H1 (cell line): ENCODE measurements around the gene LRP1-AS.

Source experiments
- CTCF ChIP-seq, 3 experiments: IDR thresholded peaks; 1 replicate in 2 of 3; 2 replicates in 1 of 3; pipeline versions ENCODE4 v1.5.1 to v1.6.1; 2011; ENCODE audit warnings: low read length in 3 of 3, mild to moderate bottlenecking in 3 of 3, inconsistent platforms in 2 of 3, low read depth in 1 of 3, moderate library complexity in 1 of 3; ENCODE audit not compliant: insufficient read depth in 1 of 3; ENCODE audit errors: control extremely low read depth in 1 of 3
- EP300 ChIP-seq, 2 experiments: IDR thresholded peaks; 1 replicate in 1 of 2; 2 replicates in 1 of 2; pipeline ENCODE4 v1.6.1; 2011 to 2012; ENCODE audit warnings: low read depth in 2 of 2, low read length in 2 of 2, mild to moderate bottlenecking in 2 of 2, borderline replicate concordance in 1 of 2, inconsistent platforms in 1 of 2, moderate library complexity in 1 of 2
- EZH2 ChIP-seq: fragments of 200-600 bp; sonication (generic); IDR thresholded peaks from 2 replicates; pipeline ENCODE4 v1.7.1; 2012; ENCODE audit warnings: low read depth, mild to moderate bottlenecking, moderate library complexity, low read length, inconsistent platforms; ENCODE audit not compliant: severe bottlenecking
- GABPA ChIP-seq: IDR thresholded peaks from 2 replicates; pipeline ENCODE4 v1.6.1; 2011; ENCODE audit warnings: mild to moderate bottlenecking, low read length, moderate library complexity, borderline replicate concordance; ENCODE audit not compliant: insufficient read depth
- POLR2A ChIP-seq, 2 experiments: IDR thresholded peaks; 1 replicate in 1 of 2; 2 replicates in 1 of 2; pipeline ENCODE4 v1.6.1; 2011; ENCODE audit warnings: low read depth in 2 of 2, low read length in 2 of 2, mild to moderate bottlenecking in 2 of 2; ENCODE audit errors: control extremely low read depth in 1 of 2
- SIX5 ChIP-seq: IDR thresholded peaks from 2 replicates; pipeline ENCODE4 v1.6.1; 2011; ENCODE audit warnings: mild to moderate bottlenecking, low read depth, low read length
- ZNF274 ChIP-seq: IDR thresholded peaks from 2 replicates; pipeline ENCODE4 v1.7.0; 2012; ENCODE audit warnings: low read length, borderline replicate concordance; ENCODE audit errors: extremely low read depth

DNA sequence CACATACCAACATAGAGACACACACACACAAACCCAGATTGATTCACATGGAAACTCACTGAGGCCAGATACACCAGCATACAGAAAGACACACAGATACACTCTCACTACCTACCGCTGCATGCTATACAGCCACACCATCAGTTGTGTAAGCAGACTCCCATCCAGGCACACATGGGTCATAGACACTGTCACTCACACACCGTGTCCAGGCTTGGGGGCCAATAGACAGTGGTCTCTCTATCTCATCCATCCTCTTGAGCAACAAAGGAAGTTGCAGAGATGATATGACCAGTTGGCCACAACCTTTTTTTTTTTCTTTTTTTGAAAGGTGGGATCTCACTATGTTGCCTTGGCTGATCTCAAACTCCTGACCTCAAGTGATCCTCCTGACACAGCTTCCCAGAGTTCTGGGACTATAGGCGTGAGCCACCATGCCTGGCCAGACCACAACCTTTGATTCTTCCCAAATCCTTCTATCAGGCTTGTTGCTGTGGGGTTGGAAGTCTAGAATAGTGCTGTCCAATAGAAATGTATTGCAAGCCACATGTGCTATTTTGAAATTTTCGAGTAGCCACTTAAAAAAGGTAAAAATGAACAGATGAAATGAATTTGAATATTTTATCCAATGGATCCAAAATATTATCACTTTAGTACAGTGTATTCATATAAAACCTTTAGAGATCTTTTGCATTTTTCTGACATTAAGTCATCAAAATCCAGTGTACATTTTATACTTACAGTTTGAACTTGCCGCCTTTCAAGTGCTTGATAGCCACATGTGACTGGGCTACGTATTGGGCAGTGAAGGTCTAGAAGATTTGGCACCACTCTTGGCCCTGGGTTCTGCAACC is 7.4 kb downstream of the LRP1-AS start:
- TF ChIP-seq SIX5 (no peak), POLR2A (IDR thresholded peaks at IDR 0.05; ENCODE audit: control extremely low read depth in 1 of 2, low read depth in 2 of 2, low read length in 2 of 2) (no peak), EZH2 (no peak), ZNF274 (no peak), GABPA (no peak), CTCF (IDR thresholded peaks at IDR 0.05; ENCODE audit: control extremely low read depth in 1 of 3, insufficient read depth in 1 of 3, low read depth in 1 of 3, low read length in 3 of 3) (no peak), EP300 (IDR thresholded peaks at IDR 0.05; ENCODE audit: borderline replicate concordance in 1 of 2, low read depth in 2 of 2, low read length in 2 of 2) (no peak)
